AG04449 (cell line): ENCODE results near the gene SPANXN2.

Experiments used
- CTCF ChIA-PET: fragments of 350-600 bp; formaldehyde crosslinking; extraction: SDS; loops from one replicate; lab custom pipeline; 2021; ENCODE audit warnings: antibody characterized with exemption; lab: Yijun Ruan, JAX
- POLR2A ChIA-PET: fragments of 400-600, 350-600 bp; formaldehyde crosslinking; extraction: SDS; loops from one replicate; lab custom pipeline; 2020; ENCODE audit warnings: antibody characterized with exemption, inconsistent platforms; lab: Yijun Ruan, JAX
- DNase-seq: peaks from one replicate; pipeline ENCODE4 v3.0.0-alpha.2; 2010; ENCODE audit warnings: low read depth, low spot score
- H3K4me3 ChIP-seq: 2 replicates; pipeline ENCODE4 v1.5.1; 2011; ENCODE audit warnings: low read depth, mild to moderate bottlenecking, control low read depth, low read length
- CTCF ChIP-seq: IDR thresholded peaks from one replicate; pipeline ENCODE4 v1.5.1; 2011; ENCODE audit warnings: mild to moderate bottlenecking, moderate library complexity, low read length, control low read depth, inconsistent platforms; ENCODE audit not compliant: insufficient read depth; ENCODE audit errors: missing control alignments

Gene SPANXN2

GRCh38 chrX:143726296-143726695, 5.7 kb upstream of the SPANXN2 start:
- H3K4me3 ChIP-seq, result no peak overlapping the region
- no peak for TF ChIP-seq CTCF
- ChIA-PET POLR2A (no interaction called here), CTCF (no interaction called here)
- DNase-seq, result no peak

- no peak for TF ChIP-seq CTCF
- POLR2A ChIA-PET, result no interaction called here
Observed at GRCh38 chrX:143701460-143701859, 19.1 kb downstream of the SPANXN2 start.

GRCh38 chrX:143694885-143695284, 25.7 kb downstream of the SPANXN2 start:
- no peak for TF ChIP-seq CTCF
- CTCF ChIA-PET, result no interaction called here
- POLR2A ChIA-PET, result no interaction called here
- no peak for DNase-seq
- H3K4me3 ChIP-seq, result no peak overlapping the region

More at GRCh38 chrX:143701460-143701859, 19.1 kb downstream of the SPANXN2 start:
- CTCF ChIA-PET, result no interaction called here
- H3K4me3 ChIP-seq, result no peak overlapping the region
- no peak for DNase-seq

GRCh38 chrX:143683486-143683885, 37.1 kb downstream of the SPANXN2 start:
- ChIA-PET CTCF (no interaction called here), POLR2A (no interaction called here)
- no peak for TF ChIP-seq CTCF
- H3K4me3 ChIP-seq, result no peak overlapping the region
- DNase-seq, result no peak

- no peak for DNase-seq
- ChIA-PET CTCF (no interaction called here), POLR2A (no interaction called here)
- no peak overlapping the region for H3K4me3 ChIP-seq
- TF ChIP-seq CTCF, result no peak
Observed at GRCh38 chrX:143674926-143675325, 45.6 kb downstream of the SPANXN2 start.

- no peak for TF ChIP-seq CTCF
- CTCF ChIA-PET, result no interaction called here
- H3K4me3 ChIP-seq, result no peak overlapping the region
- DNase-seq, result no peak
- POLR2A ChIA-PET, result no interaction called here
Observed at GRCh38 chrX:143669395-143669794, 51.2 kb downstream of the SPANXN2 start.

GRCh38 chrX:143664302-143664701, 56.2 kb downstream of the SPANXN2 start:
- ChIA-PET CTCF (no interaction called here), POLR2A (no interaction called here)

More at GRCh38 chrX:143664302-143664701, 56.2 kb downstream of the SPANXN2 start:
- H3K4me3 ChIP-seq, result no peak overlapping the region
- no peak for DNase-seq
- no peak for TF ChIP-seq CTCF
